GM10248 (cell line): Measurements from ENCODE around the gene PDE4D.

Experiments used
- CTCF ChIA-PET: fragments of 300-600 bp; sonication (Branson Sonifier 250); formaldehyde crosslinking; extraction: SDS; loops from one replicate; lab custom pipeline; 2021; ENCODE audit warnings: antibody characterized with exemption; lab: Yijun Ruan, JAX
- POLR2A ChIA-PET: fragments of 350-650 bp; sonication (Branson Sonifier 250); formaldehyde crosslinking; extraction: SDS; loops from one replicate; lab custom pipeline; 2020; ENCODE audit warnings: antibody characterized with exemption; lab: Yijun Ruan, JAX
- DNase-seq: peaks from one replicate; pipeline ENCODE4 v3.0.0; 2012; ENCODE audit errors: extremely low spot score
- CTCF ChIP-seq: IDR thresholded peaks from 2 replicates; pipeline ENCODE4 v1.5.1; 2012; ENCODE audit warnings: mild to moderate bottlenecking, low read depth; ENCODE audit errors: extremely low read depth, missing control alignments, control extremely low read depth

The PDE4D gene

DNA sequence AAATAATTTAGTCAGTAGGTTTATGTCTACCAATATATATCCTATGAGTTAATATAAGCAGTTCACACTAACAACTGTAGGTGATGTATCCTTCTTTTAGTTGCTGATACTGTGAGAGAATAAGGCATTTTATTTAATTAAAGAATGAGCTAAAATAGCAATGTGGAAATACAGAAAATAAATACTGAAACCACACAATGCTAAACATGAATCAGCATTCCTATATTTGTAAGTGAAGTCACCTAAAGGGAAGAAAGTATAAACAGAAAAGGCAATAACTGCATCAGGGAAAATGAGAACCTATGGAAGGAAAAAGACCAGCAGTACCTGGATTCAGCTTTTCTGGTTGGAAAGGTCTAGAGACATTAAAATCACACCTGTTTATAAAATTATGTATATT lies 336.0 kb downstream of the PDE4D start:
- DNase-seq = no peak
- POLR2A ChIA-PET = no interaction called here
- TF ChIP-seq CTCF = no peak
- CTCF ChIA-PET = no interaction called here

DNA sequence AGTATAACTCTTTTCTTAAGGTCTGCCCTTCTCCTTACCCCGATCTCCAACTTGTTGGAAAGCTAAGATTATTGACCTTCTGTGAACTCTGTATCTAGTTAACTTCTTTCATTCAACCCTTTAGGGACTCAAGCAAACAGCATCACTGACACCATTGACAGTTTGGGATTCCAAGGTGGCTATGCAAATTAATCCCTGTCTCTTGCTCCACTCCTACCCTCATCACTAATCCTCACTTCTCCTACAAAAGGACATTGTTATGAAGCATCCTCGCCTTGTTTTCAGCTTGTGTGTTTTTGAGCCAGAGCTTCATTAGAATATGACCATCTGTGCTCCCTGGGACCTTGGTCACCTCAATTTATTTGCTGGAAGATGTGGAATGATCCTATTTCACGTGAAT lies 337.9 kb downstream of the PDE4D start:
- DNase-seq = no peak
- ChIA-PET CTCF (interaction anchor here (0.9 to 1.7 kb wide), 6 partner anchors 9 to 118 kb away, joined by 3 to 6 read pairs (median 4); no protein-coding TSS in a partner anchor), POLR2A (no interaction called here)
- TF ChIP-seq CTCF = no peak

DNA sequence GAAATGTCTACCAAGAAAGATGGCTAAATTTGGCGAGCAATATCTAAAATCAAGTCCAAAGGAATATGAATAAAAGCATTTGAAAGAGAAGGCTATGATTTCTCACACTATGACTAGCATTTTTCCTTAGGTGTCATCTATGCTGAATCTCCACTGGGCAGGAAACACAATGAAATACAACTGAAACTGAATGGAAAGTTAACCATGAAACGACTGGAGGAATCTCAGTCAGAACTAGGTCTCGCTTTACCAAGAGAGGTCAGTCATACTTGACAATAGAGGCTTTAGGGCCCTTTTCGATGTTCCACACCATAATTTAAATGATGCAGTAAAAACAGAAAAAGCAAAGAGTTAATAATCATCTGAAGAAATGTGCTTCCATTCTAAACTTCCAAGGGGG lies 339.0 kb downstream of the PDE4D start:
- POLR2A ChIA-PET = no interaction called here
- no peak for DNase-seq
- CTCF ChIA-PET = interaction anchor here (1.1 to 3.1 kb wide), 5 partner anchors 14 to 119 kb away, joined by 3 to 8 read pairs (median 4); no protein-coding TSS in a partner anchor
- TF ChIP-seq CTCF = no peak

DNA sequence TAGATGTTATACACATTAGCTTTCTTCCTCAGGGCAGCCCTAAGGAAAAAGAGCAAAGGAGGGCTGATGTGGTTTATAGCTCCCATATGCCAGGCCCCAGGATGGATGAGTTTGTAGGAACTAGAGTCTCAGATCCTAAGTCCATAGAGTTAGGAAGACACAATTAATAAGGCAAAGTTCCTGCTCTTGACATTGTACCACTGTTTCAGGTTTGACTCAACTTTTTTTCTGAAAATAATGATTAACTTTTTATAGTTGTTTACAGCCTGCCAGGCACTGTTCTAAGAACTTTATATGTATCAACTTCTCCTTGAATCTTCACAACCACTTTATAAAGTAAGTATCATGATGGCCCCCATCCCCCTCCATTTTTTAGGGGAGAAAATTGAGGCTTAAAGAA lies 339.5 kb downstream of the PDE4D start:
- ChIA-PET CTCF (interaction anchor here (1.1 to 3.1 kb wide), 6 partner anchors 9 to 48 kb away, joined by 3 to 8 read pairs (median 4); no protein-coding TSS in a partner anchor), POLR2A (no interaction called here)
- no peak for TF ChIP-seq CTCF
- DNase-seq = no peak

GRCh38 chr5:59548807-59549357 lies 344.6 kb downstream of the PDE4D start:
- POLR2A ChIA-PET = no interaction called here
- DNase-seq = no peak
- CTCF ChIA-PET = interaction anchor here (1.0 to 1.9 kb wide), 4 partner anchors 10 to 26 kb away, joined by 3 to 6 read pairs (median 3); no protein-coding TSS in a partner anchor
- no peak for TF ChIP-seq CTCF

DNA sequence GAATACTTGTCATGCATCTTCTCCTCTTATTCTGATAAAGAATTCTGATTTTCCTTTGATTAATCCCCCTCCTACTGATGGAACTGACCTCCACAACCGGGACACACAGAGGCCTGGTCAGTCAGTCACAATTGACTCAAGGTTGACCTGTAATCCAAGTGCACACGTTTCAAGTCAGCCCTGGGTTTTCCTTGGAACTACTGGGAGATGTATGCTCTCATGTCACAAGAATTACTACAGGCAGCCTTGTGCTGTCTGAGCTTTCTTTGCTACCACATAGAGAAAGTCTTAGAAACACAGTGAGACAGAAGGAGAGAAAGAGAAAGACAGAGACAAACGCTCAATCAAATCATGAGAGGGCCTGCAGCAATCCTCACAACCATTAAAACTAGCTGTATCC lies 345.8 kb downstream of the PDE4D start:
- POLR2A ChIA-PET = no interaction called here
- TF ChIP-seq CTCF = no peak
- no peak for DNase-seq
- CTCF ChIA-PET = interaction anchor here (1.1 to 1.9 kb wide), 4 partner anchors 11 to 36 kb away, joined by 3 to 6 read pairs (median 4); no protein-coding TSS in a partner anchor
